Stimulated activated naive CD8-positive, alpha-beta T cell treated with anti-CD3 and anti-CD28 coated beads, Interleukin-15, Interleukin-2, amounts not matched to agents 100 U/mL and 50 U/mL, for 24 hours (primary cell): ENCODE measurements around the gene CCDC71L.

Experiments used
- ATAC-seq: fragments of 150-1000 bp; cut with Tn5 transposase; one replicate; pipeline ENCODE4 v1.10.0; 2021
- DNase-seq: peaks from one replicate; pipeline ENCODE4 v3.0.0; 2021

Gene CCDC71L

GRCh38 chr7:106659166-106659962 lies 1.6 kb downstream of the CCDC71L start:
- DNase-seq: no peak
- ATAC-seq: no peak

- no peak for ATAC-seq
- no peak for DNase-seq
Observed at GRCh38 chr7:106658316-106659165, 2.4 kb downstream of the CCDC71L start.

- DNase-seq (no peak), ATAC-seq (no peak)
Observed at GRCh38 chr7:106657085-106657991, 3.6 kb downstream of the CCDC71L start.

- DNase-seq: no peak
- ATAC-seq: no peak
Observed at GRCh38 chr7:106655703-106656498, 5.1 kb downstream of the CCDC71L start.

GRCh38 chr7:106653488-106653887 lies 7.5 kb downstream of the CCDC71L start:
- ATAC-seq (no peak), DNase-seq (no peak)

- DNase-seq (no peak), ATAC-seq (no peak)
Observed at GRCh38 chr7:106652909-106653308, 8.0 kb downstream of the CCDC71L start.

- ATAC-seq (no peak), DNase-seq (no peak)
Observed at GRCh38 chr7:106652092-106652491, 8.9 kb downstream of the CCDC71L start.

- DNase-seq (no peak), ATAC-seq (no peak)
Observed at GRCh38 chr7:106646256-106646655, 14.7 kb downstream of the CCDC71L start.

- no peak for DNase-seq
- no peak for ATAC-seq
Observed at GRCh38 chr7:106644999-106645398, 16.0 kb downstream of the CCDC71L start.

- ATAC-seq: no peak
Observed at GRCh38 chr7:106643216-106644000, 17.6 kb downstream of the CCDC71L start.

GRCh38 chr7:106641416-106641815 lies 19.5 kb downstream of the CCDC71L start:
- no peak for DNase-seq
- ATAC-seq: no peak

More at GRCh38 chr7:106643216-106644000, 17.6 kb downstream of the CCDC71L start:
- no peak for DNase-seq

- ATAC-seq: no peak
- no peak for DNase-seq
Observed at GRCh38 chr7:106640368-106641141, 20.4 kb downstream of the CCDC71L start.

- DNase-seq: no peak
- no peak for ATAC-seq
Observed at GRCh38 chr7:106639476-106640334, 21.3 kb downstream of the CCDC71L start.

GRCh38 chr7:106635411-106635810 lies 25.5 kb downstream of the CCDC71L start:
- no peak for DNase-seq
- ATAC-seq: no peak

GRCh38 chr7:106634958-106635357 lies 26.0 kb downstream of the CCDC71L start:
- ATAC-seq: no peak

GRCh38 chr7:106630648-106631047 lies 30.3 kb downstream of the CCDC71L start:
- no peak for ATAC-seq
- no peak for DNase-seq

More at GRCh38 chr7:106634958-106635357, 26.0 kb downstream of the CCDC71L start:
- DNase-seq: no peak

- no peak for DNase-seq
Observed at GRCh38 chr7:106629516-106629915, 31.4 kb downstream of the CCDC71L start.

GRCh38 chr7:106626376-106627164 lies 34.4 kb downstream of the CCDC71L start:
- ATAC-seq: no peak
- DNase-seq: no peak

More at GRCh38 chr7:106629516-106629915, 31.4 kb downstream of the CCDC71L start:
- no peak for ATAC-seq
